Measurements from ENCODE around the gene TCF25.

DNA sequence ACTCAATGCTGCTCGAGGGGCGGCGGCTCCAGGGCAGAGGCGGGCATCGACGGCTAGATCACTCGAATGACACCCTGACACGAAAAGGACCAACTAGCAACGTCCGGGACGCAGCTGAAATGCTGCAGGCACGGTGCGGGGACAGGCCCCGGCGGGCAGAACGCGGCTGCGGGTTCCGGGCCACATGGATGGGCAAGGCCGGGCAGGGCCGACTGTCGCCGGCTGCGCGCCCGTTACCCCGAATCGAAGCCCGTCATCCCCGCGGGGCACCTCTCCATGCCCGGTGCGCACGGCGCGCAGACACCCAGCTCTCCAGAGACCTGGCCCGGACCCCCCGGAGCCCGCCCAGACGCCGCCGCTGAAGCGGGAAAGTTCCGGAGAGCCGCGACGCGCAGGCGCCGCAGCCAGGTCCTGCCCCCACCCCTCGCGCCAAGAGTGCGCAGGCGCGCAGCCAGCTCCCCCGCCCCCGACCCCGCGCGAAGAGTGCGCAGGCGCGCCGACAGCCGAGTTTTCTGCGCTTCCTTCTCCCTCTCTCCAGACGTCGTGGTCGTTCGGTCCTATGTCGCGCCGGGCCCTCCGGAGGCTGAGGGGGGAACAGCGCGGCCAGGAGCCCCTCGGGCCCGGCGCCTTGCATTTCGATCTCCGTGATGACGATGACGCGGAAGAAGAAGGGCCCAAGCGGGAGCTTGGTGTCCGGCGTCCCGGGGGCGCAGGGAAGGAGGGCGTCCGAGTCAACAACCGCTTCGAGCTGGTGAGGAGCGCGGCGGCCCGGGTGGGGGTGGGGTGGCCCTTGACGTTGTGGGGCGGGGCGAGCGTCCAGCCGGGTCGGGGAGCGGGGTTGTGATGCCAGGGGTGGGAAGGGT lies at the start of gene TCF25:
- TF ChIP-seq, protein P1, sequence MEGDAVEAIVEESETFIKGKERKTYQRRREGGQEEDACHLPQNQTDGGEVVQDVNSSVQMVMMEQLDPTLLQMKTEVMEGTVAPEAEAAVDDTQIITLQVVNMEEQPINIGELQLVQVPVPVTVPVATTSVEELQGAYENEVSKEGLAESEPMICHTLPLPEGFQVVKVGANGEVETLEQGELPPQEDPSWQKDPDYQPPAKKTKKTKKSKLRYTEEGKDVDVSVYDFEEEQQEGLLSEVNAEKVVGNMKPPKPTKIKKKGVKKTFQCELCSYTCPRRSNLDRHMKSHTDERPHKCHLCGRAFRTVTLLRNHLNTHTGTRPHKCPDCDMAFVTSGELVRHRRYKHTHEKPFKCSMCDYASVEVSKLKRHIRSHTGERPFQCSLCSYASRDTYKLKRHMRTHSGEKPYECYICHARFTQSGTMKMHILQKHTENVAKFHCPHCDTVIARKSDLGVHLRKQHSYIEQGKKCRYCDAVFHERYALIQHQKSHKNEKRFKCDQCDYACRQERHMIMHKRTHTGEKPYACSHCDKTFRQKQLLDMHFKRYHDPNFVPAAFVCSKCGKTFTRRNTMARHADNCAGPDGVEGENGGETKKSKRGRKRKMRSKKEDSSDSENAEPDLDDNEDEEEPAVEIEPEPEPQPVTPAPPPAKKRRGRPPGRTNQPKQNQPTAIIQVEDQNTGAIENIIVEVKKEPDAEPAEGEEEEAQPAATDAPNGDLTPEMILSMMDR (IDR thresholded peaks at IDR 0.05): no peak
- peak; percentile 68 for TF ChIP-seq POLR2AphosphoS5 (IDR thresholded peaks at IDR 0.05)
